Measurements from ENCODE around the gene FOXE3. TPM values are rescaled to one million over a fixed set of nuclear protein-coding genes. Genes with fewer than 3 reads are reported as not detected.

FOXE3 gene
- total RNA-seq, 1 experiment from 2014 or later: 0.20 TPM

DNA sequence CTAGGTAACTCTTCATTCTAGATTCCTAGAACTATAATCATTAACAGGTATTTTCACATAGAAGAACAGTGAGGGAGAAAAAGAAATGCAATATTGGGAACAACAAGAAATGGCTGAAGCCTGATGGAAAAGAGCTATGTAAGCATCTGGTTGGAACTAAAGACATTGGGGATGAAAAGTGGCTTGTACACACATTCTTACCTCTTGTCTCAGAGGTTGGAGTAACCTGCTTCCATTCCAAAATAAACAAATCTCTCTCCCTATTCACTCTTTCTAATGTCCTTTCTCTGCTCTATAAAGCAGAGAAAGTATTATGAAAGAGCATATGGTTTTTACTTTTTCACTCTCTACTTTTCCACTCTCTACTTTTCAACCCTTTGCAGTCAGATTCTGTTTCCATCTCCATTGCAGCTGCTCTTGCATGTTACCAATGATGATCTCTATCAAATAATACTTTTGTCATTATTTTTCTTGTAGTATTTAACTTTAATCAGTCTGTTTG is 45.0 kb upstream of the FOXE3 start:
- H3K9ac ChIP-seq (ENCODE audit: low read length): no peak overlapping the region

DNA sequence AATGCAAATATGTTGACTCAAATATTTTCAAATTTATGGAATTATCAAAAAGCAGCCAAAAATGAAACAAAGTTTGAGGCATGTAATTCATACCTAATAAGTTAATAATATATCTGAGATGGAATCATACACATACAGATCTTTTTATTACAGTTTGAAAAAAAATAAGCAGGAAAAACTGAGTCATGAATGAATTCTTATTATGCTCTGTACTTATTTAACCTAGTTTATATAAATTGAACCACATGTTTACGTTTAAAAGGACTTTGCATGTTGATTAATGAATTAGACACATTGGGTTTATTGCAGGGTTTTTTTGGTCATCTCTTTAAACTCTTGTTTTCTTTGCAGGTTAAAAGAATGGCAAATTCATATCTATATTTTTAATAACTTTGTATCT is 41.6 kb upstream of the FOXE3 start:
- Histone ChIP-seq H3K9ac (ENCODE audit: low read length) (no peak overlapping the region), H2AFZ (ENCODE audit: low read depth, low read length, poor library complexity, severe bottlenecking) (no peak overlapping the region), H3K4me2 (ENCODE audit: low read length) (no peak overlapping the region), H3K36me3 (ENCODE audit: control insufficient read depth in 1 of 2, insufficient read depth in 2 of 2, low read length in 2 of 2) (peaks cover 0 to 12% of the 10 kb centered on the region in 2 experiments; a peak in 2 of 4 replicates), H3K4me3 (replicated peaks in 1 of 2; ENCODE audit: low read depth in 1 of 2, low read length in 2 of 2) (no peak overlapping the region), H3K9me2 (ENCODE audit: insufficient read depth) (no peaks in the 10 kb centered on the region), H3K9me3 (ENCODE audit: control insufficient read depth in 1 of 2, insufficient read depth in 1 of 2, low read depth in 1 of 2, low read length in 2 of 2) (no peaks in the 10 kb centered on the region), H4K20me1 (ENCODE audit: insufficient read depth) (no peaks in the 10 kb centered on the region), H3K27ac (ENCODE audit: low read depth, low read length) (no peak overlapping the region), H3K79me2 (ENCODE audit: insufficient read depth, low read length) (no peaks in the 10 kb centered on the region), H3K27me3 (ENCODE audit: insufficient read depth, low read length) (no peaks in the 10 kb centered on the region), H3K4me1 (ENCODE audit: control insufficient read depth in 1 of 2, insufficient read depth in 2 of 2, low read length in 2 of 2) (no peaks in the 10 kb centered on the region)
- TF ChIP-seq, protein P1, sequence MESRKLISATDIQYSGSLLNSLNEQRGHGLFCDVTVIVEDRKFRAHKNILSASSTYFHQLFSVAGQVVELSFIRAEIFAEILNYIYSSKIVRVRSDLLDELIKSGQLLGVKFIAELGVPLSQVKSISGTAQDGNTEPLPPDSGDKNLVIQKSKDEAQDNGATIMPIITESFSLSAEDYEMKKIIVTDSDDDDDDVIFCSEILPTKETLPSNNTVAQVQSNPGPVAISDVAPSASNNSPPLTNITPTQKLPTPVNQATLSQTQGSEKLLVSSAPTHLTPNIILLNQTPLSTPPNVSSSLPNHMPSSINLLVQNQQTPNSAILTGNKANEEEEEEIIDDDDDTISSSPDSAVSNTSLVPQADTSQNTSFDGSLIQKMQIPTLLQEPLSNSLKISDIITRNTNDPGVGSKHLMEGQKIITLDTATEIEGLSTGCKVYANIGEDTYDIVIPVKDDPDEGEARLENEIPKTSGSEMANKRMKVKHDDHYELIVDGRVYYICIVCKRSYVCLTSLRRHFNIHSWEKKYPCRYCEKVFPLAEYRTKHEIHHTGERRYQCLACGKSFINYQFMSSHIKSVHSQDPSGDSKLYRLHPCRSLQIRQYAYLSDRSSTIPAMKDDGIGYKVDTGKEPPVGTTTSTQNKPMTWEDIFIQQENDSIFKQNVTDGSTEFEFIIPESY (IDR thresholded peaks at IDR 0.05; ENCODE audit: extremely low read depth, insufficient replicate concordance, low read length): no peak
- TF ChIP-seq EZH2 (IDR thresholded peaks at IDR 0.05) (no peak), SIN3A (IDR thresholded peaks at IDR 0.05; ENCODE audit: low read depth) (no peak)
- TF ChIP-seq, protein P2, sequence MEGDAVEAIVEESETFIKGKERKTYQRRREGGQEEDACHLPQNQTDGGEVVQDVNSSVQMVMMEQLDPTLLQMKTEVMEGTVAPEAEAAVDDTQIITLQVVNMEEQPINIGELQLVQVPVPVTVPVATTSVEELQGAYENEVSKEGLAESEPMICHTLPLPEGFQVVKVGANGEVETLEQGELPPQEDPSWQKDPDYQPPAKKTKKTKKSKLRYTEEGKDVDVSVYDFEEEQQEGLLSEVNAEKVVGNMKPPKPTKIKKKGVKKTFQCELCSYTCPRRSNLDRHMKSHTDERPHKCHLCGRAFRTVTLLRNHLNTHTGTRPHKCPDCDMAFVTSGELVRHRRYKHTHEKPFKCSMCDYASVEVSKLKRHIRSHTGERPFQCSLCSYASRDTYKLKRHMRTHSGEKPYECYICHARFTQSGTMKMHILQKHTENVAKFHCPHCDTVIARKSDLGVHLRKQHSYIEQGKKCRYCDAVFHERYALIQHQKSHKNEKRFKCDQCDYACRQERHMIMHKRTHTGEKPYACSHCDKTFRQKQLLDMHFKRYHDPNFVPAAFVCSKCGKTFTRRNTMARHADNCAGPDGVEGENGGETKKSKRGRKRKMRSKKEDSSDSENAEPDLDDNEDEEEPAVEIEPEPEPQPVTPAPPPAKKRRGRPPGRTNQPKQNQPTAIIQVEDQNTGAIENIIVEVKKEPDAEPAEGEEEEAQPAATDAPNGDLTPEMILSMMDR (IDR thresholded peaks at IDR 0.05 in 2 of 3, conservative IDR thresholded peaks at IDR 0.05 in 1 of 3; ENCODE audit: borderline replicate concordance in 1 of 3, insufficient read depth in 1 of 3, low read depth in 2 of 3, low read length in 2 of 3): no peak
- TF ChIP-seq, protein P3, sequence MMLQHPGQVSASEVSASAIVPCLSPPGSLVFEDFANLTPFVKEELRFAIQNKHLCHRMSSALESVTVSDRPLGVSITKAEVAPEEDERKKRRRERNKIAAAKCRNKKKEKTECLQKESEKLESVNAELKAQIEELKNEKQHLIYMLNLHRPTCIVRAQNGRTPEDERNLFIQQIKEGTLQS (IDR thresholded peaks at IDR 0.05): no peak
- ChIA-PET RAD21 (ENCODE audit: low non-redundant PET in 1 of 2, low total read pairs in 2 of 2, uncharacterized antibody in 2 of 2, unreplicated experiment in 2 of 2) (no interaction called here), CTCF (no interaction called here), POLR2A (no interaction called here)
- DNase-seq (ENCODE audit: low read depth, low spot score) (no peak), ATAC-seq (no peak)
- BruUV-seq (replicated peaks): no TSS peak
- intact Hi-C loops (cut with micrococcal nuclease): no loop called here

More for the DNA sequence above, 45.0 kb upstream of the FOXE3 start:
- ChIA-PET POLR2A (no interaction called here), CTCF (no interaction called here), RAD21 (ENCODE audit: low non-redundant PET in 1 of 2, low total read pairs in 2 of 2, uncharacterized antibody in 2 of 2, unreplicated experiment in 2 of 2) (no interaction called here)
- intact Hi-C loops (cut with micrococcal nuclease): no loop called here
- H3K79me2 ChIP-seq (ENCODE audit: insufficient read depth, low read length): peaks cover 4% of the 10 kb centered on the region; the same call in 1 of the 2 replicates
- no peak overlapping the region for H3K4me2 ChIP-seq (ENCODE audit: low read length)
- H3K4me3 ChIP-seq (replicated peaks in 1 of 2; ENCODE audit: low read depth in 1 of 2, low read length in 2 of 2): no peak overlapping the region
- no TSS peak for BruUV-seq (replicated peaks)
- peaks cover 0 to 11% of the 10 kb centered on the region in 2 experiments; a peak in 2 of 4 replicates for H3K36me3 ChIP-seq (ENCODE audit: control insufficient read depth in 1 of 2, insufficient read depth in 2 of 2, low read length in 2 of 2)
- no peak overlapping the region for H3K27ac ChIP-seq (ENCODE audit: low read depth, low read length)
- no peaks in the 10 kb centered on the region for H3K4me1 ChIP-seq (ENCODE audit: control insufficient read depth in 1 of 2, insufficient read depth in 2 of 2, low read length in 2 of 2)
- H3K27me3 ChIP-seq (ENCODE audit: insufficient read depth, low read length): no peaks in the 10 kb centered on the region
- DNase-seq (ENCODE audit: low read depth, low spot score): no peak
- no peak for ATAC-seq
- TF ChIP-seq ZNF274 (IDR thresholded peaks at IDR 0.05; ENCODE audit: low read depth, low read length): no peak
- H3K9me3 ChIP-seq (ENCODE audit: control insufficient read depth in 1 of 2, insufficient read depth in 1 of 2, low read depth in 1 of 2, low read length in 2 of 2): no peaks in the 10 kb centered on the region
- H4K20me1 ChIP-seq (ENCODE audit: insufficient read depth): no peaks in the 10 kb centered on the region
- H3K9me2 ChIP-seq (ENCODE audit: insufficient read depth): no peaks in the 10 kb centered on the region
- no peak overlapping the region for H2AFZ ChIP-seq (ENCODE audit: low read depth, low read length, poor library complexity, severe bottlenecking)

Data from HCT116 (cell line).